Measurements from ENCODE around the gene SYCN.

GRCh38 chr19:39186391-39186790, 17.7 kb downstream of the SYCN start:
- TF ChIP-seq CTCF (conservative IDR thresholded peaks at IDR 0.05; ENCODE audit: low read length), result no peak
- TF ChIP-seq EZH2phosphoT487 (IDR thresholded peaks at IDR 0.05; ENCODE audit: borderline replicate concordance, low read depth, low read length), result no peak

All from OCI-LY7 (cell line).